D721Med (cell line): ENCODE measurements around the gene RASGEF1C.
"Not testable (repeated sequence)": the region's sequence is repeated elsewhere in the genome, so short reads cannot be mapped to it uniquely, and the experiment has no call there.

ENCODE experiments used
- DNase-seq: peaks from one replicate; pipeline ENCODE4 v3.0.0; 2011; ENCODE audit warnings: low spot score; ENCODE audit not compliant: insufficient read length
- FAIRE-seq: peaks from 2 replicates; lab custom pipeline; 2011; peaks lifted over from hg19 to GRCh38; lab: Jason Lieb, UNC
- CTCF ChIP-seq: IDR thresholded peaks from 2 replicates; pipeline ENCODE4 v1.5.1; 2012; ENCODE audit warnings: mild to moderate bottlenecking, control low read depth; ENCODE audit not compliant: insufficient read depth; ENCODE audit errors: missing control alignments

RASGEF1C gene

GRCh38 chr5:180093241-180093640 is 115.8 kb downstream of the RASGEF1C start:
- TF ChIP-seq CTCF = no peak
- FAIRE-seq (no peak), DNase-seq (no peak)

DNA sequence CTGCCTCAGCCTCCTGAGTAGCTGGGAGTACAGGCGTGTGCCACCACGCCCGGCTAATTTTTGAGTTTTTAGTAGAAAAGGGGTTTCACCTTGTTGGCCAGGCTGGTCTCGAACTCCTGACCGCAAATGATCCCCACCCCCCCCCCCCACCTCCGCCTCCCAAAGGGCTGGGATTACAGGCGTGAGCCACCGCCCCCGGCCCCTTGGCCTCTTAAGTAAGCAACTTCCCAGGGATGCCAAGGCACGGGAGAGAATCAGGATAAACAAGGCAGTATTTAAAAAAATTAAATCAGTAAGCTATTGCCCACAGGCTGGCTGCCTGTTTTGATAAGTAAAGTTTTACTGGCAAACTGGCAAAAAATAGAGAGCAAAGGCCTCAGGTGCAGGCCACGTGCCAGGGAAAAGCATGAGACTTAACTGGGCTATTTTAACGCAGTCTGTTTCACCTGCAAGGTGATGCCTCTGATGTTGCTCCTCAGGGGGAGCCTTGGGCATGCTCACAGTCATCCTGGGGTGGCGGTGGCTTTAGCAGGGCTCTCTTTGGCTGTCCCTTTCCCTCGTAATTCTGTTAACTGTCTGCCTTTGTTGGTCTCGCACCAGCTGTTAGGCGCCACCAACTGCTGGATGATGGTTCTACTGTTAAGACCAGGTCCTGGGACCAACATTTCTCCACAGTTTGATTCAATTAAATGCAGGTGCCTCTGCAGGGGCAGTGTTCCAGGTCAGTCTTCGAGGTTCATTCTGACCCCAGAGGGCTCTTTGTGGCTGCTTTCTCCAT is 118.1 kb downstream of the RASGEF1C start:
- no peak for DNase-seq
- TF ChIP-seq CTCF = peak; percentile 12
- FAIRE-seq = no peak

DNA sequence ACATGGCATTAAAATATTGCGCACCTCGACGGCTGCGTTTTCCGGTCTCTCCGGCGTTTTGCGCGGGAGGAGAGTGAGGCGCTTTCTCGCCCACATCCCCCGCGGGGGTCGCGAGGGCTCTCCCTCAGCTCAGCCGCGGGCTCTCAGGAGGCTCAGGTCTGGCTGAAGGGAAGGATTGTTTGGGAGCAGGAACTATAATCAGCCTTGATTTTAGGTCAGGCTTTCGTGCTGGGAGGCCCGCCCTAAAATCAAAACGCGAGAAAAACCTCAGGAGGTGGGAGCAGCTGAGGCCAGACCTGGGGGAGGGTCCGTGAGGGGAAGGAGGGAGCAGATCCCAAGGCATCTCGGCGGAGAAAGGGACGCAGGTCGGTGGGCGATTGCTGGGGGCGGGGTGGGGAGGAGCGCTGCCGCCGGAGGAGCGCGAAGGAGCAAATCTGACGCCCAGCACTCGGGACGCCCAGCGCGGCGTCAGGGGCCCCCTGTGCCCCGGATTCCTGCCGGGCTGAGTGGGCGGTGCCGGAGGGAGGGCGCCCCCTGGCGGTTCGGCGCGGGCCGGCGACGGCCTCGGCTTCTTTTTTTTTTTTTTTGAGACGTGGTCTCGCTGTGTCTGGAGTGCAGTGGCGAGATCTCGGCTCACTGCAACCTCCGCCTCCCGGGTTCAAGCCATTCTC is 118.8 kb downstream of the RASGEF1C start:
- DNase-seq (peak; percentile 50), FAIRE-seq (no peak)
- peak; percentile 58 for TF ChIP-seq CTCF

- FAIRE-seq = not testable (repeated sequence)
Measured at GRCh38 chr5:180089628-180090027, 119.4 kb downstream of the RASGEF1C start.

GRCh38 chr5:180088561-180088960 is 120.5 kb downstream of the RASGEF1C start:
- FAIRE-seq (no peak), DNase-seq (no peak)
- no peak for TF ChIP-seq CTCF

More at GRCh38 chr5:180089628-180090027, 119.4 kb downstream of the RASGEF1C start:
- not testable (repeated sequence) for DNase-seq

GRCh38 chr5:180086816-180087399 is 122.1 kb downstream of the RASGEF1C start:
- FAIRE-seq = no peak
- no peak for TF ChIP-seq CTCF
- DNase-seq = no peak

DNA sequence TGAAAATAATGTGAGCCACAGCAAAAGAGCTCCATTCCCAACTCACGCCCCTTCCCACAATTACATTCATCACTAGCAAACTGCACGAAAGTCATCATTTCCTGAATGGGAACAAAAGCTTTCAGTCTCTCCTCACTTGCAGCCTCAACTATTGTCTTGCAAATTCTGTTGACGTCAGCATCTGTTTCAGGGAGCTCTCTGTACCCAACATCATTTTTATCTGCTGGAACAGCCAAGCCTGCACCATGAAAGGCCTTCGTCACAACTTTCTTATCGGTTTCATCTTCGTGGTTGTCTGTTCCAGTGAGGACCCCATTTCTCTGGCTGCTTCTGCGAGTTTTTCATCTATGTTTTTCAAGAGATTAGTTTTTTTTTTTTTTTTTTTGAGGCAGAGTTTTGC is 123.2 kb downstream of the RASGEF1C start:
- no peak for TF ChIP-seq CTCF
- DNase-seq = no peak
- no peak for FAIRE-seq
